HG02763 (cell line): ENCODE data around the gene LYPD8.
"Not testable (repeated sequence)": the region's sequence is repeated elsewhere in the genome, so short reads cannot be mapped to it uniquely, and the experiment has no call there.

ENCODE experiments used
- ATAC-seq: cut with Tn5 transposase; IDR thresholded peaks from one replicate; pipeline ENCODE4 v1.9.1; 2021; ENCODE audit warnings: mild to moderate bottlenecking, moderate library complexity; ENCODE audit not compliant: unreplicated experiment

Gene LYPD8

GRCh38 chr1:248755517-248755916 lies at the start of gene LYPD8:
LYPD8 (minus strand) TSS chr1:248755759; CDS start chr1:248751081, 4,678 bp downstream.
- no peak for ATAC-seq

- ATAC-seq: peak; percentile 93
Measured at GRCh38 chr1:248804771-248805681, 49.5 kb upstream of the LYPD8 start.

GRCh38 chr1:248803501-248803900 lies 47.9 kb upstream of the LYPD8 start:
- not testable (repeated sequence) for ATAC-seq

- no peak for ATAC-seq
Measured at GRCh38 chr1:248802454-248802853, 46.9 kb upstream of the LYPD8 start.

GRCh38 chr1:248800459-248800858 lies 44.9 kb upstream of the LYPD8 start:
- ATAC-seq: no peak

- ATAC-seq: no peak
Measured at GRCh38 chr1:248798791-248799190, 43.2 kb upstream of the LYPD8 start.

GRCh38 chr1:248794663-248795062 lies 39.1 kb upstream of the LYPD8 start:
- ATAC-seq: not testable (repeated sequence)

GRCh38 chr1:248793592-248793991 lies 38.0 kb upstream of the LYPD8 start:
- ATAC-seq: peak; percentile 89

- no peak for ATAC-seq
Measured at GRCh38 chr1:248792342-248792741, 36.8 kb upstream of the LYPD8 start.

- ATAC-seq: no peak
Measured at GRCh38 chr1:248791010-248791409, 35.5 kb upstream of the LYPD8 start.

- no peak for ATAC-seq
Measured at GRCh38 chr1:248790456-248790855, 34.9 kb upstream of the LYPD8 start.

- ATAC-seq: not testable (repeated sequence)
Measured at GRCh38 chr1:248789337-248789736, 33.8 kb upstream of the LYPD8 start.

GRCh38 chr1:248788327-248788726 lies 32.8 kb upstream of the LYPD8 start:
- no peak for ATAC-seq

- no peak for ATAC-seq
Measured at GRCh38 chr1:248787430-248787829, 31.9 kb upstream of the LYPD8 start.

- peak; percentile 65 for ATAC-seq
Measured at GRCh38 chr1:248786156-248786555, 30.6 kb upstream of the LYPD8 start.

- no peak for ATAC-seq
Measured at GRCh38 chr1:248783367-248783766, 27.8 kb upstream of the LYPD8 start.

GRCh38 chr1:248782416-248783141 lies 27.0 kb upstream of the LYPD8 start:
- ATAC-seq: no peak

- ATAC-seq: no peak
Measured at GRCh38 chr1:248779350-248779749, 23.8 kb upstream of the LYPD8 start.

- no peak for ATAC-seq
Measured at GRCh38 chr1:248778906-248779305, 23.3 kb upstream of the LYPD8 start.

GRCh38 chr1:248776991-248777390 lies 21.4 kb upstream of the LYPD8 start:
- ATAC-seq: no peak

GRCh38 chr1:248775441-248775840 lies 19.9 kb upstream of the LYPD8 start:
- ATAC-seq: no peak

GRCh38 chr1:248759644-248760043 lies 4.1 kb upstream of the LYPD8 start:
- no peak for ATAC-seq
